Measurements from ENCODE around the gene NFIB. TPM values are rescaled to one million over a fixed set of nuclear protein-coding genes. Genes with fewer than 3 reads are reported as not detected.

NFIB gene
- polyA plus RNA-seq, 3 donors = 6.1 to 32.3 (median 16.8) TPM

GRCh38 chr9:14190240-14190639 is 123.7 kb downstream of the NFIB start:
- 47 to 73% (median 51%) methylated on average over 1 of the region's 1 CpG for WGBS, 3 donors
- H3K27ac ChIP-seq (ENCODE audit: low read depth, low read length) = no peak overlapping the region

GRCh38 chr9:14189578-14189977 is 124.4 kb downstream of the NFIB start:
- H3K27ac ChIP-seq (ENCODE audit: low read depth, low read length) = no peak overlapping the region
- WGBS, 3 donors = 85 to 100% (median 89%) methylated on average over 1 of the region's 1 CpG

- 80 to 88% (median 87%) methylated on average over 4 of the region's 4 CpGs for WGBS, 3 donors
- H3K27ac ChIP-seq (ENCODE audit: low read depth, low read length) = no peak overlapping the region
These were observed 124.8 kb downstream of the NFIB start for GRCh38 chr9:14189146-14189545.

GRCh38 chr9:14188538-14188937 is 125.4 kb downstream of the NFIB start:
- 78 to 92% (median 78%) methylated on average over 3 of the region's 3 CpGs for WGBS, 3 donors
- H3K27ac ChIP-seq (ENCODE audit: low read depth, low read length) = no peak overlapping the region

- H3K27ac ChIP-seq (ENCODE audit: low read depth, low read length) = no peak overlapping the region
- WGBS, 3 donors = 57 to 69% (median 61%) methylated on average over 2 of the region's 2 CpGs
These were observed 125.9 kb downstream of the NFIB start for GRCh38 chr9:14188011-14188410.

GRCh38 chr9:14186096-14186495 is 127.8 kb downstream of the NFIB start:
- WGBS, 3 donors = 87 to 93% (median 93%) methylated on average over 1 of the region's 1 CpG
- H3K27ac ChIP-seq (ENCODE audit: low read depth, low read length) = no peak overlapping the region

GRCh38 chr9:14185016-14185415 is 128.9 kb downstream of the NFIB start:
- WGBS, 3 donors = 86 to 88% (median 86%) methylated on average over 2 of the region's 2 CpGs
- H3K27ac ChIP-seq (ENCODE audit: low read depth, low read length) = no peak overlapping the region

GRCh38 chr9:14183001-14183400 is 130.9 kb downstream of the NFIB start:
- no peak overlapping the region for H3K27ac ChIP-seq (ENCODE audit: low read depth, low read length)
- 88 to 100% (median 97%) methylated on average over 1 of the region's 1 CpG for WGBS, 3 donors

- 39 to 45% (median 44%) methylated on average over 3 of the region's 3 CpGs for WGBS, 3 donors
- no peak overlapping the region for H3K27ac ChIP-seq (ENCODE audit: low read depth, low read length)
These were observed 132.9 kb downstream of the NFIB start for GRCh38 chr9:14180960-14181537.

GRCh38 chr9:14180093-14180959 is 133.6 kb downstream of the NFIB start:
- no peak overlapping the region for H3K27ac ChIP-seq (ENCODE audit: low read depth, low read length)
- WGBS, 3 donors = 35 to 61% (median 51%) methylated on average over 11 of the region's 11 CpGs

GRCh38 chr9:14179449-14179848 is 134.5 kb downstream of the NFIB start:
- 36 to 83% (median 79%) methylated on average over 3 of the region's 3 CpGs for WGBS, 3 donors

GRCh38 chr9:14175778-14176177 is 138.2 kb downstream of the NFIB start:
- WGBS, 3 donors = 91 to 100% (median 97%) methylated on average over 1 of the region's 1 CpG

More at GRCh38 chr9:14179449-14179848, 134.5 kb downstream of the NFIB start:
- H3K27ac ChIP-seq (ENCODE audit: low read depth, low read length) = no peak overlapping the region

GRCh38 chr9:14173713-14174112 is 140.2 kb downstream of the NFIB start:
- WGBS, 3 donors = 78 to 80% (median 80%) methylated on average over 2 of the region's 2 CpGs
- no peak overlapping the region for H3K27ac ChIP-seq (ENCODE audit: low read depth, low read length)

More at GRCh38 chr9:14175778-14176177, 138.2 kb downstream of the NFIB start:
- no peak overlapping the region for H3K27ac ChIP-seq (ENCODE audit: low read depth, low read length)

GRCh38 chr9:14170973-14171596 is 142.9 kb downstream of the NFIB start:
- no peak overlapping the region for H3K27ac ChIP-seq (ENCODE audit: low read depth, low read length)
- 87 to 91% (median 88%) methylated on average over 5 of the region's 5 CpGs for WGBS, 3 donors

GRCh38 chr9:14170392-14170931 is 143.5 kb downstream of the NFIB start:
- H3K27ac ChIP-seq (ENCODE audit: low read depth, low read length) = no peak overlapping the region
- 79 to 85% (median 80%) methylated on average over 2 of the region's 2 CpGs for WGBS, 3 donors

- 88 to 94% (median 90%) methylated on average over 5 of the region's 5 CpGs for WGBS, 3 donors
- H3K27ac ChIP-seq (ENCODE audit: low read depth, low read length) = no peak overlapping the region
These were observed 145.6 kb downstream of the NFIB start for GRCh38 chr9:14168381-14168780.

GRCh38 chr9:14165376-14166035 is 148.4 kb downstream of the NFIB start:
- no peak overlapping the region for H3K27ac ChIP-seq (ENCODE audit: low read depth, low read length)
- 83 to 87% (median 84%) methylated on average over 4 of the region's 4 CpGs for WGBS, 3 donors

- 84 to 97% (median 93%) methylated on average over 1 of the region's 1 CpG for WGBS, 3 donors
- no peak overlapping the region for H3K27ac ChIP-seq (ENCODE audit: low read depth, low read length)
These were observed 149.0 kb downstream of the NFIB start for GRCh38 chr9:14164908-14165307.
